Mucosa of stomach (tissue), 1 donor: Measurements from ENCODE around the gene ZFHX3.

Experiments
- H3K27me3 ChIP-seq: one replicate; pipeline ENCODE4 v1.7.0; 2013; ENCODE audit warnings: mild to moderate bottlenecking, low read length; ENCODE audit not compliant: control insufficient read depth, insufficient read depth
- H3K36me3 ChIP-seq: one replicate; pipeline ENCODE4 v1.7.0; 2013; ENCODE audit warnings: low read length; ENCODE audit not compliant: control insufficient read depth, insufficient read depth
- H3K4me1 ChIP-seq: one replicate; pipeline ENCODE4 v1.7.0; 2013; ENCODE audit warnings: mild to moderate bottlenecking, low read length; ENCODE audit not compliant: control insufficient read depth, insufficient read depth
- H3K4me3 ChIP-seq: one replicate; pipeline ENCODE4 v1.7.0; 2013; ENCODE audit warnings: low read length
- H3K9ac ChIP-seq: one replicate; pipeline ENCODE4 v1.7.0; 2013; ENCODE audit warnings: mild to moderate bottlenecking, low read length, moderate library complexity
- H3K9me3 ChIP-seq: one replicate; pipeline ENCODE4 v1.7.0; 2013; ENCODE audit warnings: mild to moderate bottlenecking, low read length, moderate library complexity; ENCODE audit not compliant: control insufficient read depth
- donor health status: Pancreatic carcinoma.

ZFHX3 gene

GRCh38 chr16:72977127-72977526 is 70.8 kb downstream of the ZFHX3 start:
- Histone ChIP-seq H3K36me3 (no peaks in the 10 kb centered on the region), H3K27me3 (no peaks in the 10 kb centered on the region), H3K9me3 (no peaks in the 10 kb centered on the region), H3K4me1 (peaks cover 24% of the 10 kb centered on the region), H3K9ac (no peak overlapping the region), H3K4me3 (no peak overlapping the region)

- Histone ChIP-seq H3K9ac (no peak overlapping the region), H3K4me1 (peaks cover 24% of the 10 kb centered on the region), H3K9me3 (no peaks in the 10 kb centered on the region), H3K36me3 (no peaks in the 10 kb centered on the region), H3K27me3 (no peaks in the 10 kb centered on the region), H3K4me3 (no peak overlapping the region)
Observed at GRCh38 chr16:72976438-72977064, 71.4 kb downstream of the ZFHX3 start.

DNA sequence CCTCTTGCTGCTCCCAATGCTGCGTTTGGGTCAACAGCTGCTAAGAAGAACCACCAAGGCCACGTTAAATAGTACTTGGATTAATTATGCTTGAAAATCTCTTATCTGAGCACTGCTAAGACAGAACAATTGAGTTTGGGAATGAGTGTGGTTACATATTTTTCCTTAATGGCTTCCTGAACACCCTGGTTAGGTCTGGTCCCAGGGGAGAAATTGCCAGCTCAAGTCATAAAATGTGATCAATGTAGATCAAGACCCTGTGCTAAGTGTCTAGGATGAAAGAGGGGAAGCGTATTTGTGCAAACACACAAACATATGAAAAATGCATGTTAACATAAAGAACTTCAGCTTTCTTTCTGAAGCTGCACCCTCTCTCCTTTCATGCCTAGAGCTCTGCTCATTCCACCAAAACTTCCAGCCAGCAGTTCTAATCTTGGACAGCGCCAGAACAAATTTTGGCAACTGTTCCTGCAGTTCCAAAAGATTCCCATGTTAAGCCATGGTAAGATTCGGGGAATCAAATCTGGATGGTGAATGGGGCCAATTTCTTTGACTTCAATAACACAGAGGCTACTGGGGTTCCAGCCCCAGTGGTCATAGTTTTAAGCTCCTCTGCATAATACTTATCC is 72.0 kb downstream of the ZFHX3 start:
- Histone ChIP-seq H3K9ac (no peak overlapping the region), H3K9me3 (no peaks in the 10 kb centered on the region), H3K4me1 (peaks cover 24% of the 10 kb centered on the region), H3K36me3 (no peaks in the 10 kb centered on the region), H3K4me3 (no peak overlapping the region), H3K27me3 (no peaks in the 10 kb centered on the region)

- Histone ChIP-seq H3K9me3 (no peaks in the 10 kb centered on the region), H3K36me3 (no peaks in the 10 kb centered on the region), H3K4me1 (peaks cover 28% of the 10 kb centered on the region), H3K4me3 (no peak overlapping the region), H3K9ac (no peak overlapping the region), H3K27me3 (no peaks in the 10 kb centered on the region)
Observed at GRCh38 chr16:72974142-72974769, 73.7 kb downstream of the ZFHX3 start.

GRCh38 chr16:72972878-72973571 is 74.9 kb downstream of the ZFHX3 start:
- Histone ChIP-seq H3K9me3 (no peaks in the 10 kb centered on the region), H3K36me3 (no peaks in the 10 kb centered on the region), H3K27me3 (no peaks in the 10 kb centered on the region), H3K9ac (no peak overlapping the region), H3K4me1 (peaks cover 30% of the 10 kb centered on the region), H3K4me3 (no peak overlapping the region)

GRCh38 chr16:72971370-72971769 is 76.6 kb downstream of the ZFHX3 start:
- Histone ChIP-seq H3K4me1 (peaks cover 22% of the 10 kb centered on the region), H3K9me3 (no peaks in the 10 kb centered on the region), H3K27me3 (no peaks in the 10 kb centered on the region), H3K36me3 (no peaks in the 10 kb centered on the region), H3K4me3 (no peak overlapping the region), H3K9ac (no peak overlapping the region)

- no peak overlapping the region for H3K4me3 ChIP-seq
- no peaks in the 10 kb centered on the region for H3K9me3 ChIP-seq
- H3K27me3 ChIP-seq, result no peaks in the 10 kb centered on the region
- H3K4me1 ChIP-seq, result peaks cover 15% of the 10 kb centered on the region
- no peak overlapping the region for H3K9ac ChIP-seq
- no peaks in the 10 kb centered on the region for H3K36me3 ChIP-seq
Observed at GRCh38 chr16:72970656-72971055, 77.3 kb downstream of the ZFHX3 start.

DNA sequence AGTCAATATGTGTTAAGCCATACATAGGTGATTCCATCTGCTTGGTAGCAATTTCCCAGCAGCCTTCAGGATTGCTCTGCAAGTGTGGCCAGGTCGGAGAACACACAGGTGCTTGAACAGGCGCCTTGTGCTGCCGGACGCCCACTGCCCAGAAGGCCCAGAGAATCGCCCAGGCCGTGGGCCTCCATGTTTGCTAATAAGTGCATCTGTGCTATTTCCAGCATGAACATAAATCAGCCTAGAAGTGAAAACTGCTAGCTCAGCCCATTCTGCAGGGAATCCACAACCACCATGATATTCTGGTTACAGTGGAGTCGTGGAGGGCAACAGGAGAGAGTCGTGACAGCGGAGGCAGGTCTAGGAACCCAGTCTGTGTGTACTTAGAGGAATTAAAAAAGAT is 78.1 kb downstream of the ZFHX3 start:
- H3K27me3 ChIP-seq, result no peaks in the 10 kb centered on the region
- no peak overlapping the region for H3K4me3 ChIP-seq
- no peaks in the 10 kb centered on the region for H3K36me3 ChIP-seq
- H3K9ac ChIP-seq, result no peak overlapping the region
- peaks cover 11% of the 10 kb centered on the region for H3K4me1 ChIP-seq
- no peaks in the 10 kb centered on the region for H3K9me3 ChIP-seq

- Histone ChIP-seq H3K4me1 (peaks cover 7% of the 10 kb centered on the region), H3K9me3 (no peaks in the 10 kb centered on the region), H3K4me3 (no peak overlapping the region), H3K27me3 (no peaks in the 10 kb centered on the region), H3K36me3 (no peaks in the 10 kb centered on the region), H3K9ac (no peak overlapping the region)
Observed at GRCh38 chr16:72969146-72969545, 78.8 kb downstream of the ZFHX3 start.

- H3K36me3 ChIP-seq, result no peaks in the 10 kb centered on the region
- H3K4me1 ChIP-seq, result peaks cover 7% of the 10 kb centered on the region
- no peaks in the 10 kb centered on the region for H3K27me3 ChIP-seq
- no peak overlapping the region for H3K9ac ChIP-seq
- no peak overlapping the region for H3K4me3 ChIP-seq
- no peaks in the 10 kb centered on the region for H3K9me3 ChIP-seq
Observed at GRCh38 chr16:72967941-72968340, 80.0 kb downstream of the ZFHX3 start.

GRCh38 chr16:72963533-72964315 is 84.2 kb downstream of the ZFHX3 start:
- no peaks in the 10 kb centered on the region for H3K4me1 ChIP-seq
- no peaks in the 10 kb centered on the region for H3K9me3 ChIP-seq
- H3K36me3 ChIP-seq, result no peaks in the 10 kb centered on the region
- no peaks in the 10 kb centered on the region for H3K27me3 ChIP-seq
- no peak overlapping the region for H3K4me3 ChIP-seq
- H3K9ac ChIP-seq, result no peak overlapping the region
